ENCODE results near the gene MIAT.

DNA sequence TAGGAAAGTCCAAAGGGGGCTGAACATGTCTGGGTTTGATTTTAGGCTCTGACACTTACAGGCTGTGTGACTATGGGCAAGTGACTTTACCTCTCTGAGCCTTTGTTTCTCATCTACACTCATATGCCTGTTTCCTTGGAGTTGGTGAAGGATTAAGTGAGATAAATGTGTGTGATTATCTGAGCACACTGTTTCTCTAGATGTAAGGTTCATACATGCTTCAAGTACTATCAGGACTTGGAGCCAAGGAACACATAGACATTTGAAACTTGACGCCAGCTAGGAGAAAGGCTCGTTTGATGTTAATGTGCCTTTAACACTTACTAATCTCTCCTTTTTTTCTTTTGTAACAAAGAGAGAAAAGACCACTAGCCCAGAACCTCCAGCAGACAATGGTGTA lies 49.3 kb upstream of the MIAT start:
- TF ChIP-seq, protein P1, sequence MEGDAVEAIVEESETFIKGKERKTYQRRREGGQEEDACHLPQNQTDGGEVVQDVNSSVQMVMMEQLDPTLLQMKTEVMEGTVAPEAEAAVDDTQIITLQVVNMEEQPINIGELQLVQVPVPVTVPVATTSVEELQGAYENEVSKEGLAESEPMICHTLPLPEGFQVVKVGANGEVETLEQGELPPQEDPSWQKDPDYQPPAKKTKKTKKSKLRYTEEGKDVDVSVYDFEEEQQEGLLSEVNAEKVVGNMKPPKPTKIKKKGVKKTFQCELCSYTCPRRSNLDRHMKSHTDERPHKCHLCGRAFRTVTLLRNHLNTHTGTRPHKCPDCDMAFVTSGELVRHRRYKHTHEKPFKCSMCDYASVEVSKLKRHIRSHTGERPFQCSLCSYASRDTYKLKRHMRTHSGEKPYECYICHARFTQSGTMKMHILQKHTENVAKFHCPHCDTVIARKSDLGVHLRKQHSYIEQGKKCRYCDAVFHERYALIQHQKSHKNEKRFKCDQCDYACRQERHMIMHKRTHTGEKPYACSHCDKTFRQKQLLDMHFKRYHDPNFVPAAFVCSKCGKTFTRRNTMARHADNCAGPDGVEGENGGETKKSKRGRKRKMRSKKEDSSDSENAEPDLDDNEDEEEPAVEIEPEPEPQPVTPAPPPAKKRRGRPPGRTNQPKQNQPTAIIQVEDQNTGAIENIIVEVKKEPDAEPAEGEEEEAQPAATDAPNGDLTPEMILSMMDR (IDR thresholded peaks at IDR 0.05; ENCODE audit: poor library complexity), result no peak
- no peak for TF ChIP-seq EZH2phosphoT487 (IDR thresholded peaks at IDR 0.05; ENCODE audit: low read depth, severe bottlenecking, unreplicated experiment)
